Neural cell (in vitro differentiated cells): ENCODE measurements around the gene SP100. TPM values are rescaled to one million over a fixed set of nuclear protein-coding genes. Genes with fewer than 3 reads are reported as not detected.

Source experiments
- H2AFZ ChIP-seq: fragments of 200-600, 300-800 bp; sonication (generic), shearing (Covaris generic); 2 replicates; pipeline ENCODE4 v1.6.0; 2014; ENCODE audit warnings: low read depth, mild to moderate bottlenecking, antibody characterized with exemption, low read length, moderate library complexity
- H3F3A ChIP-seq: fragments of 200-600 bp; shearing (Covaris generic); 2 replicates; pipeline ENCODE4 v1.6.1; 2016; ENCODE audit warnings: mild to moderate bottlenecking, moderate library complexity, mixed read lengths, antibody characterized with exemption, low read length; ENCODE audit not compliant: insufficient read depth, poor library complexity, severe bottlenecking
- H3K27ac ChIP-seq: fragments of 200-600, 300-800 bp; sonication (generic), shearing (Covaris generic); 2 replicates; pipeline ENCODE4 v1.5.1; 2014; ENCODE audit warnings: mild to moderate bottlenecking, low read length, moderate library complexity
- H3K27me3 ChIP-seq: fragments of 300-800, 200-600 bp; sonication (generic), shearing (Covaris generic); 2 replicates; pipeline ENCODE4 v1.6.0; 2014; ENCODE audit warnings: mild to moderate bottlenecking, low read depth, low read length, moderate library complexity; ENCODE audit not compliant: insufficient read depth
- H3K36me3 ChIP-seq: fragments of 300-800, 200-600 bp; sonication (generic), shearing (Covaris generic); 2 replicates; pipeline ENCODE4 v1.5.1; 2014; ENCODE audit warnings: mild to moderate bottlenecking, antibody characterized with exemption, low read length, moderate library complexity; ENCODE audit not compliant: insufficient read depth
- H3K4me2 ChIP-seq: fragments of 300-800, 200-600 bp; sonication (generic), shearing (Covaris generic); 2 replicates; pipeline ENCODE4 v1.6.0; 2014; ENCODE audit warnings: mild to moderate bottlenecking, low read length
- H3K4me3 ChIP-seq: fragments of 300-800, 200-600 bp; sonication (generic), shearing (Covaris generic); 2 replicates; pipeline ENCODE4 v1.5.1; 2014; ENCODE audit warnings: mild to moderate bottlenecking, low read length, moderate library complexity
- H3K79me2 ChIP-seq: fragments of 200-600 bp; shearing (Covaris generic); replicated peaks from 2 replicates; pipeline ENCODE4 v1.6.0; 2014; ENCODE audit warnings: mild to moderate bottlenecking, low read length, moderate library complexity; ENCODE audit not compliant: insufficient read depth
- H3K9ac ChIP-seq: fragments of 300-800, 200-600 bp; sonication (generic), shearing (Covaris generic); 2 replicates; pipeline ENCODE4 v1.6.1; 2016; ENCODE audit warnings: mild to moderate bottlenecking, low read length, mixed read lengths
- H3K9me2 ChIP-seq: fragments of 200-600 bp; shearing (Covaris generic); 2 replicates; pipeline ENCODE4 v1.6.1; 2016; ENCODE audit warnings: mild to moderate bottlenecking, low read length, mixed read lengths; ENCODE audit not compliant: insufficient read depth
- H3K9me3 ChIP-seq: fragments of 200-600, 300-800 bp; sonication (generic), shearing (Covaris generic); 2 replicates; pipeline ENCODE4 v1.6.1; 2016; ENCODE audit warnings: mild to moderate bottlenecking, mixed run types, low read length, moderate library complexity, mixed read lengths
- H4K20me1 ChIP-seq: fragments of 200-600 bp; shearing (Covaris generic); 2 replicates; pipeline ENCODE4 v1.6.1; 2016; ENCODE audit warnings: mild to moderate bottlenecking, mixed run types; ENCODE audit not compliant: insufficient read depth
- EP300 ChIP-seq: fragments of 450-650 bp; conservative IDR thresholded peaks from 2 replicates; pipeline ENCODE4 v1.6.1; 2014; ENCODE audit warnings: antibody characterized with exemption, mild to moderate bottlenecking, moderate library complexity; ENCODE audit not compliant: poor library complexity, severe bottlenecking
- EZH2 ChIP-seq: fragments of 200-600, 300-800 bp; shearing (Covaris generic), sonication (generic); IDR thresholded peaks from 2 replicates; pipeline ENCODE4 v1.6.1; 2014; ENCODE audit warnings: antibody characterized with exemption, low read length, borderline replicate concordance, mild to moderate bottlenecking; ENCODE audit not compliant: insufficient read depth, poor library complexity, severe bottlenecking
- MXI1 ChIP-seq: fragments of 450-650 bp; conservative IDR thresholded peaks from 2 replicates; pipeline ENCODE4 v1.6.1; 2014; ENCODE audit warnings: antibody characterized with exemption, mild to moderate bottlenecking; ENCODE audit not compliant: poor library complexity, severe bottlenecking
- POLR2AphosphoS5 ChIP-seq: IDR thresholded peaks from 2 replicates; pipeline ENCODE4 v1.6.1; 2012
- RAD21 ChIP-seq: fragments of 450-650 bp; conservative IDR thresholded peaks from 2 replicates; pipeline ENCODE4 v1.6.1; 2014; ENCODE audit warnings: antibody characterized with exemption, mild to moderate bottlenecking, moderate library complexity
- SMC3 ChIP-seq: fragments of 450-650 bp; conservative IDR thresholded peaks from 2 replicates; pipeline ENCODE4 v1.6.1; 2014; ENCODE audit warnings: antibody characterized with exemption, mild to moderate bottlenecking, moderate library complexity; ENCODE audit not compliant: poor library complexity
- TAF1 ChIP-seq: IDR thresholded peaks from 2 replicates; pipeline ENCODE4 v1.6.1; 2012; ENCODE audit warnings: low read depth
- polyA plus RNA-seq: library from polyadenylated mRNA; depleted of rRNA; stranded (reverse); fragments of >200 nt; gene quantifications from 2 replicates; pipeline ENCODE4 v1.2.3, GENCODE V29; 2014
- TF ChIP-seq, protein P1 (sequence below): fragments of 450-650 bp; IDR thresholded peaks from 2 replicates; pipeline ENCODE4 v1.5.1; 2014; ENCODE audit warnings: antibody characterized with exemption, mild to moderate bottlenecking, moderate library complexity; ENCODE audit not compliant: poor library complexity, severe bottlenecking
- TF ChIP-seq, protein P2 (sequence below): IDR thresholded peaks from 2 replicates; pipeline ENCODE4 v1.6.1; 2012; ENCODE audit warnings: borderline replicate concordance

The SP100 gene
- polyA plus RNA-seq, 1 donor from 2014 or later: not detected

DNA sequence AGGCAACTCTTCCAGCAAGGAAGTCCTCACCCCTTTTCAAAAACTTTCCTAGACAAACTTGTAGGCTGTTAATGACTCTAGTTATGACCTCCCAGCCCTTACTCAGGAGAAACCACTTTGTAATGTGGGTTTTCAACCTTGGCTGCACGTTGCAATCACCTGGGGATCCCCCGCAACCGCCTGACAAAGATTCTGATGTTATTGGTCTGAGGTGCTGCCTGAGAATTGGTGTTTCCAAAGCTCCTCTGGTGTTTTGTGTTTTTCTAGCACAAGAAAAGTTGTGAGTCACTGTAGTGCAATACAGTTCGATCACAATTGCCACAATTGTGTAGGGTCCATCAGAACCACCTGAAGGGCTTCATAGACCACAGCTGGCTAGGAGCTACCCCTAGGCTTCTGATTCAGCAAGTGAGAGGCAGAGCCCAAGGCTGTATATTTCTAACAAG is 121.6 kb downstream of the SP100 start:
- Histone ChIP-seq H3K9me2 (no peaks in the 10 kb centered on the region), H4K20me1 (no peaks in the 10 kb centered on the region), H3K27ac (no peak overlapping the region), H3K9ac (no peak overlapping the region), H3K27me3 (no peaks in the 10 kb centered on the region), H3K36me3 (no peaks in the 10 kb centered on the region), H3K4me3 (no peak overlapping the region), H3K4me2 (no peak overlapping the region), H3F3A (no peaks in the 10 kb centered on the region), H3K79me2 (no peaks in the 10 kb centered on the region), H2AFZ (no peak overlapping the region), H3K9me3 (no peaks in the 10 kb centered on the region)
- TF ChIP-seq EP300: no peak
- no peak for TF ChIP-seq POLR2AphosphoS5
- TF ChIP-seq RAD21: no peak
- TF ChIP-seq MXI1: no peak
- TF ChIP-seq SMC3: no peak
- no peak for TF ChIP-seq EZH2
- no peak for TF ChIP-seq TAF1
- TF ChIP-seq, protein P1, sequence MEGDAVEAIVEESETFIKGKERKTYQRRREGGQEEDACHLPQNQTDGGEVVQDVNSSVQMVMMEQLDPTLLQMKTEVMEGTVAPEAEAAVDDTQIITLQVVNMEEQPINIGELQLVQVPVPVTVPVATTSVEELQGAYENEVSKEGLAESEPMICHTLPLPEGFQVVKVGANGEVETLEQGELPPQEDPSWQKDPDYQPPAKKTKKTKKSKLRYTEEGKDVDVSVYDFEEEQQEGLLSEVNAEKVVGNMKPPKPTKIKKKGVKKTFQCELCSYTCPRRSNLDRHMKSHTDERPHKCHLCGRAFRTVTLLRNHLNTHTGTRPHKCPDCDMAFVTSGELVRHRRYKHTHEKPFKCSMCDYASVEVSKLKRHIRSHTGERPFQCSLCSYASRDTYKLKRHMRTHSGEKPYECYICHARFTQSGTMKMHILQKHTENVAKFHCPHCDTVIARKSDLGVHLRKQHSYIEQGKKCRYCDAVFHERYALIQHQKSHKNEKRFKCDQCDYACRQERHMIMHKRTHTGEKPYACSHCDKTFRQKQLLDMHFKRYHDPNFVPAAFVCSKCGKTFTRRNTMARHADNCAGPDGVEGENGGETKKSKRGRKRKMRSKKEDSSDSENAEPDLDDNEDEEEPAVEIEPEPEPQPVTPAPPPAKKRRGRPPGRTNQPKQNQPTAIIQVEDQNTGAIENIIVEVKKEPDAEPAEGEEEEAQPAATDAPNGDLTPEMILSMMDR: no peak
- TF ChIP-seq, protein P2, sequence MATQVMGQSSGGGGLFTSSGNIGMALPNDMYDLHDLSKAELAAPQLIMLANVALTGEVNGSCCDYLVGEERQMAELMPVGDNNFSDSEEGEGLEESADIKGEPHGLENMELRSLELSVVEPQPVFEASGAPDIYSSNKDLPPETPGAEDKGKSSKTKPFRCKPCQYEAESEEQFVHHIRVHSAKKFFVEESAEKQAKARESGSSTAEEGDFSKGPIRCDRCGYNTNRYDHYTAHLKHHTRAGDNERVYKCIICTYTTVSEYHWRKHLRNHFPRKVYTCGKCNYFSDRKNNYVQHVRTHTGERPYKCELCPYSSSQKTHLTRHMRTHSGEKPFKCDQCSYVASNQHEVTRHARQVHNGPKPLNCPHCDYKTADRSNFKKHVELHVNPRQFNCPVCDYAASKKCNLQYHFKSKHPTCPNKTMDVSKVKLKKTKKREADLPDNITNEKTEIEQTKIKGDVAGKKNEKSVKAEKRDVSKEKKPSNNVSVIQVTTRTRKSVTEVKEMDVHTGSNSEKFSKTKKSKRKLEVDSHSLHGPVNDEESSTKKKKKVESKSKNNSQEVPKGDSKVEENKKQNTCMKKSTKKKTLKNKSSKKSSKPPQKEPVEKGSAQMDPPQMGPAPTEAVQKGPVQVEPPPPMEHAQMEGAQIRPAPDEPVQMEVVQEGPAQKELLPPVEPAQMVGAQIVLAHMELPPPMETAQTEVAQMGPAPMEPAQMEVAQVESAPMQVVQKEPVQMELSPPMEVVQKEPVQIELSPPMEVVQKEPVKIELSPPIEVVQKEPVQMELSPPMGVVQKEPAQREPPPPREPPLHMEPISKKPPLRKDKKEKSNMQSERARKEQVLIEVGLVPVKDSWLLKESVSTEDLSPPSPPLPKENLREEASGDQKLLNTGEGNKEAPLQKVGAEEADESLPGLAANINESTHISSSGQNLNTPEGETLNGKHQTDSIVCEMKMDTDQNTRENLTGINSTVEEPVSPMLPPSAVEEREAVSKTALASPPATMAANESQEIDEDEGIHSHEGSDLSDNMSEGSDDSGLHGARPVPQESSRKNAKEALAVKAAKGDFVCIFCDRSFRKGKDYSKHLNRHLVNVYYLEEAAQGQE: no peak

DNA sequence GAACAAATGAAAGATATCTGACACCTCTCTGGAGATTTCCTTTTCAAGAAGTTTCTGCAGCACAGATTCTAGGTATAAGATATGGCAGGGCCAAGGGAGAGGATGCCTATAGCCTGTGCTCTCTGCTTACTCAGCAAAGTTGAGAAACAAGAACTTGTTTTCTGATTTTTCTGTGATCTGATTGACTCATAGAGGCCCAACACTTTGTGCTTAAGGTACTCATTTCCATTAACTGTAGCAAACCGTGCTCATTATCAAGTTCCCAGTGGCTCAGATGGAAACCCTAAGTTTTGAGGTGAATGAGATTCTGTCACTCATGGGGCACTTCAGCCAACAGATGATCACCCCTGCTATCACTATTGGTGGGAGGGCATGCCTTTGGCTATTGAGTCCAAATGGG is 124.3 kb downstream of the SP100 start:
- Histone ChIP-seq H3F3A (no peaks in the 10 kb centered on the region), H4K20me1 (no peaks in the 10 kb centered on the region), H3K9ac (no peak overlapping the region), H3K27ac (no peak overlapping the region), H3K4me2 (no peak overlapping the region), H3K27me3 (no peaks in the 10 kb centered on the region), H3K79me2 (no peaks in the 10 kb centered on the region), H3K36me3 (no peaks in the 10 kb centered on the region), H2AFZ (no peak overlapping the region), H3K9me3 (no peaks in the 10 kb centered on the region), H3K9me2 (no peaks in the 10 kb centered on the region), H3K4me3 (no peak overlapping the region)
- TF ChIP-seq POLR2AphosphoS5 (no peak), MXI1 (no peak), RAD21 (no peak), EP300 (no peak)
- TF ChIP-seq, protein P2: no peak
